Measurements from ENCODE around the gene CD200R1L. TPM values are rescaled to one million over a fixed set of nuclear protein-coding genes. Genes with fewer than 3 reads are reported as not detected.

Gene CD200R1L
- total and polyA plus RNA-seq, 2 of the 4 experiments (the other 2 are of a cell fraction): not detected

GRCh38 chr3:112814266-112814665, 32.4 kb downstream of the CD200R1L start:
- DNase-seq (peak; percentile 89), ATAC-seq (ENCODE audit: low read depth) (peak; percentile 64)
- H3K18ac ChIP-seq (ENCODE audit: low read depth, low read length): peak overlapping the region; percentile 15; the same call in 1 of the 2 replicates
- no peaks in the 10 kb centered on the region for H3K9me3 ChIP-seq (ENCODE audit: control insufficient read depth, insufficient read depth, low read length)
- H3K9me1 ChIP-seq (ENCODE audit: insufficient read depth, low read length): peaks cover 15% of the 10 kb centered on the region
- no peak overlapping the region; the same call in 1 of the 2 replicates for H3K56ac ChIP-seq (ENCODE audit: extremely low read depth, insufficient read depth, low read length)
- ChIA-PET POLR2A (ENCODE audit: unreplicated experiment) (interaction anchor here (1.0 kb wide), 1 partner anchor 173 kb away, joined by 4 read pairs; no protein-coding TSS in a partner anchor), CTCF (interaction anchor here (0.6 to 5.0 kb wide), 16 partner anchors 8 to 252 kb away, joined by 3 to 35 read pairs (median 4); partner anchors contain the start of genes ATG3, CCDC80, GTPBP8 and SLC35A5)
- H4K20me1 ChIP-seq (ENCODE audit: insufficient read depth, low read length): no peaks in the 10 kb centered on the region
- H2AK9ac ChIP-seq (replicated peaks; ENCODE audit: low read depth, low read length, poor library complexity): no peak overlapping the region
- H3K4me2 ChIP-seq (ENCODE audit: low read depth, low read length): no peak overlapping the region
- H4K91ac ChIP-seq (ENCODE audit: insufficient read depth, low read depth, low read length): peak overlapping the region; percentile 77
- dilution Hi-C loops (cut with HindIII; ENCODE audit: low sequenced_read_pairs, unreplicated experiment) (no loop called here), intact Hi-C loops (cut with micrococcal nuclease) (loop anchor here (1.0 to 5.0 kb wide), 3 partner anchors 80 to 178 kb away; partner anchors contain the start of gene GTPBP8), in situ Hi-C loops (cut with MboI; ENCODE audit: low sequenced_read_pairs) (loop anchor here (5.0 to 10.0 kb wide), 2 partner anchors 172 to 239 kb away; partner anchors contain the start of gene CCDC80)
- WGBS, 2 experiments (ENCODE audit: extremely low coverage in 2 of 2, insufficient read length in 1 of 2): no CpG with 5 or more reads among the region's 2 CpGs
- H2BK120ac ChIP-seq (ENCODE audit: low read depth, low read length): peak overlapping the region; percentile 88
- peaks cover 30% of the 10 kb centered on the region for H3K4me1 ChIP-seq (ENCODE audit: control insufficient read depth, insufficient read depth, low read length)
- no peak overlapping the region for H3K4me3 ChIP-seq (ENCODE audit: insufficient read depth, low read depth, low read length)
- H2AK5ac ChIP-seq (ENCODE audit: low read depth, low read length): peak overlapping the region; percentile 46
- H3K27me3 ChIP-seq (ENCODE audit: control insufficient read depth, insufficient read depth, low read length): no peaks in the 10 kb centered on the region
- H3K9ac ChIP-seq (ENCODE audit: low read depth, low read length): no peak overlapping the region
- peak overlapping the region in 1 of 2 experiments; percentile 59; a peak in 1 of 4 replicates for H4K8ac ChIP-seq (ENCODE audit: low read depth in 2 of 2, low read length in 2 of 2)
- peak overlapping the region; percentile 90 for H2BK20ac ChIP-seq (ENCODE audit: low read depth, low read length)
- no peaks in the 10 kb centered on the region for H3K36me3 ChIP-seq (ENCODE audit: control insufficient read depth, insufficient read depth, low read length)
- no peaks in the 10 kb centered on the region for H3K79me1 ChIP-seq (ENCODE audit: low read depth in 1 of 2, low read length in 2 of 2)
- no peak overlapping the region for H3K14ac ChIP-seq (replicated peaks; ENCODE audit: low read depth, low read length)
- peak overlapping the region; percentile 80; the same call in 1 of the 3 replicates for H2BK15ac ChIP-seq (ENCODE audit: low read depth, low read length)
- peak overlapping the region; percentile 75; the same call in 1 of the 2 replicates for H3K4ac ChIP-seq (ENCODE audit: low read depth, low read length)
- no peak overlapping the region for H3K23ac ChIP-seq (ENCODE audit: low read depth, low read length)
- H3K27ac ChIP-seq (ENCODE audit: insufficient read depth, low read length): peak overlapping the region; percentile 32; the same call in 1 of the 2 replicates
- TF ChIP-seq ELK1 (IDR thresholded peaks at IDR 0.05; ENCODE audit: borderline replicate concordance, low read depth, low read length) (no peak), CTCF (conservative IDR thresholded peaks at IDR 0.05; ENCODE audit: low read depth, low read length) (peak; percentile 74), CEBPB (IDR thresholded peaks at IDR 0.05; ENCODE audit: low read depth, low read length) (peak; percentile 60; the same call in 1 of the 2 replicates), MAFK (IDR thresholded peaks at IDR 0.05; ENCODE audit: low read depth, low read length) (no peak), BHLHE40 (IDR thresholded peaks at IDR 0.05; ENCODE audit: low read depth, low read length) (no peak), SMC3 (IDR thresholded peaks at IDR 0.05; ENCODE audit: low read depth, low read length) (peak; percentile 72), RAD21 (IDR thresholded peaks at IDR 0.05; ENCODE audit: low read length) (peak; percentile 83), CHD1 (IDR thresholded peaks at IDR 0.05; ENCODE audit: low read depth, low read length) (no peak), NFE2L2 (IDR thresholded peaks at IDR 0.05; ENCODE audit: low read depth, low read length) (no peak), FOS (IDR thresholded peaks at IDR 0.05; ENCODE audit: low read depth, low read length) (no peak), POLR2A (IDR thresholded peaks at IDR 0.05; ENCODE audit: low read depth, low read length) (no peak), MAZ (IDR thresholded peaks at IDR 0.05; ENCODE audit: borderline replicate concordance, low read depth, low read length) (no peak)
- H2AFZ ChIP-seq (replicated peaks; ENCODE audit: low read length, poor library complexity): no peak overlapping the region
- no TSS peak for BruUV-seq (replicated peaks)
- H4K5ac ChIP-seq (ENCODE audit: low read depth, low read length): no peak overlapping the region
- peak overlapping the region; percentile 92 for H2BK5ac ChIP-seq (ENCODE audit: low read depth, low read length, poor library complexity, severe bottlenecking)
